ES-I3 (cell line): ENCODE measurements around the gene TPST1.
"Not testable (repeated sequence)": the region's sequence is repeated elsewhere in the genome, so short reads cannot be mapped to it uniquely, and the experiment has no call there.

Experiments
- H3K36me3 ChIP-seq: 2 replicates; pipeline ENCODE4 v1.6.1; 2013; ENCODE audit warnings: mild to moderate bottlenecking, low read length, control low read depth, moderate library complexity; ENCODE audit not compliant: insufficient read depth
- H3K4me1 ChIP-seq: 2 replicates; pipeline ENCODE4 v1.6.1; 2013; ENCODE audit warnings: mild to moderate bottlenecking, control low read depth, low read length; ENCODE audit not compliant: insufficient read depth
- H3K9ac ChIP-seq: 2 replicates; pipeline ENCODE4 v1.6.1; 2013; ENCODE audit warnings: low read depth, mild to moderate bottlenecking, low read length, moderate library complexity
- H3K9me3 ChIP-seq: 2 replicates; pipeline ENCODE4 v1.6.1; 2013; ENCODE audit warnings: mild to moderate bottlenecking, low read length, moderate library complexity; ENCODE audit not compliant: control insufficient read depth, insufficient read depth

TPST1 gene

GRCh38 chr7:66400400-66400799 is 195.3 kb downstream of the TPST1 start:
- Histone ChIP-seq H3K4me1 (no peaks in the 10 kb centered on the region), H3K9me3 (no peaks in the 10 kb centered on the region), H3K36me3 (peaks cover 6% of the 10 kb centered on the region; the same call in 1 of the 2 replicates), H3K9ac (no peak overlapping the region)

- H3K9ac ChIP-seq, H3K36me3 ChIP-seq, H3K4me1 ChIP-seq, H3K9me3 ChIP-seq: not testable (repeated sequence)
These were observed 196.0 kb downstream of the TPST1 start for GRCh38 chr7:66401126-66401525.

GRCh38 chr7:66401932-66402331 is 196.8 kb downstream of the TPST1 start:
- H3K9ac ChIP-seq, H3K9me3 ChIP-seq, H3K4me1 ChIP-seq, H3K36me3 ChIP-seq: not testable (repeated sequence)

DNA sequence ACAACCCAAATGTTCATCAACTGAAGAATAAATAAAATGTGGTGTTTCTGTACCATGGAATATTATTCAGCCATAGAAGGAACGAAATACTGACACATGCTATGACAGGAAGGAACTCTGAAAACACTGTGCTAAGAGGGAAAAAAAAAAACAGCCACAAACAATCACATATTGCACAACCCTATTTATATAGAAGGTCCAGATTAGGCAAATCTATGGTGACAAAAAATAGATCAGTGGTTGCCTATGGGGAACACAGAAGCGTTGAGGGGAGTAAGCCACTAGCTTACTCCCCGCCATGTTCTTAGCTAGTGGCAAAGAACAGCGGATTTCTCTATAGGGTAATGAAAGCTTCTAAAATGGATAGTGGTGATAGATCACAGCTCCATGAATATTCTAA is 198.4 kb downstream of the TPST1 start:
- Histone ChIP-seq H3K4me1 (no peaks in the 10 kb centered on the region), H3K36me3 (peaks cover 12% of the 10 kb centered on the region), H3K9me3 (no peaks in the 10 kb centered on the region), H3K9ac (no peak overlapping the region)

DNA sequence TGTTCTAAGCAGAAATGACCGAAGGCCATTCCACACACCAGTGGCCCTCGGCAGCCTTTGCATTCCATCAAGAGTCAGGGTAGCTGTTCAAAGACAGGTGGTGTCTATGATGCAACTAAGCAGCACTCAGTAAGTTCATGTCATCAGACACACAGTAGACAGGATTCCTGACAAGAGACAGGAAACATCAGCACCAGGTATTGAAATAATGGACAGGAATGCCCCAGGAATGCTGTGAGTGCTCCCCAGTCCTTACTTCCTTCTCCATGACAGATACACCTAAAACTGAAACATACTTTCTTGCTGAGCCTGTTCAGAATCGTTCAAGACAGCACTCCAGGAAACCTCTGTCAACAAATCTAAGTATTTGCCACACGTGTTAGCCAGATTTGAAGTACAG is 204.4 kb downstream of the TPST1 start:
- Histone ChIP-seq H3K36me3 (peaks cover 7% of the 10 kb centered on the region; the same call in 1 of the 2 replicates), H3K9me3 (no peaks in the 10 kb centered on the region), H3K4me1 (no peaks in the 10 kb centered on the region), H3K9ac (no peak overlapping the region)
